ENCODE results near the gene FANCL.
A peak's percentile ranks its signal among the peaks of the same experiment; 100 is the strongest.
"Not testable (repeated sequence)": the region's sequence is repeated elsewhere in the genome, so short reads cannot be mapped to it uniquely, and the experiment has no call there.

Gene FANCL

DNA sequence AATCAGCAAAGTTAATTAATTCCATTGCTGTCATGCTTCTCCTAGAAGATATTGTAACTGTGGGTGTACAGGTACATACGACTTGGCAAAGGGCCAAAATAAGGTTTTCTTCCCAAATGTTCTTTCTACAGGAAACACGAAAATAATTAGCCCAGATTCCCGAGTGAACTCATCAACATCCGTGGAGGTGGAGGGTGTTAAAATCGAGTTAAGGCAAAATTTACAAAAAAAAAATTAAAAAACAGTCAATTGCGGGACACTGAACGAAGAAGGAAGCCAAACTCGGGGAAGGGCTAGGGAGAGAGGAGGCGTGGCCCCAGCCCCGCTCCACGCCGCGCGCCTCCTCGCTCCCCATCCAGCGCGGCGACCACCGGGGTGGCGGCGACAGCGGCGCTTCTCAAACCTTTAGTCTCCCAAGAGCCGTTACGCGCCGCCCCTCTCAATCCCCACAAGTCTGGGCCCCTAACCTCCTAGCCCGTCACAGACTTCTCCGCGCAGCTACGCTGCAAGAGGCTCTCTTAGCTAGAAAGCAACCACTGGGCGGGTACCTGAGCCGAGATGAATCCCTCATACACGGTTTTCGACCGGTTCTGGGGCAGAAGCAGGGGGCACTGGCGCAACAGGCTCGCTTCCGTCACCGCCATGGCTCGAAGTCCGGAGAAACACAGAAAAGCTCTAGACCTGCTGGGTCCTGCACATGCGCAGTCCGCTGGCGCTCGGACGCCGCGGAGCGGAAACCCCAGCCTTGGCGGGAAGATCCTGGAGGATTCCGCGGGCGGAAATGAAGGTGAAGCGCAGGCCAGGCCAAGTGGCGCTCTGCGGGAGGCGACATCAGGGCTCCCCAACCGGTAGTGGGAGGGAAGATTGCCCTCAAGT is at the start of gene FANCL:
TSS of gene FANCL (minus strand) at position 656 of the 876 bp plus-strand sequence. CDS start at position 644, 12 bp downstream.
- peak; percentile 88 for DNase-seq

DNA sequence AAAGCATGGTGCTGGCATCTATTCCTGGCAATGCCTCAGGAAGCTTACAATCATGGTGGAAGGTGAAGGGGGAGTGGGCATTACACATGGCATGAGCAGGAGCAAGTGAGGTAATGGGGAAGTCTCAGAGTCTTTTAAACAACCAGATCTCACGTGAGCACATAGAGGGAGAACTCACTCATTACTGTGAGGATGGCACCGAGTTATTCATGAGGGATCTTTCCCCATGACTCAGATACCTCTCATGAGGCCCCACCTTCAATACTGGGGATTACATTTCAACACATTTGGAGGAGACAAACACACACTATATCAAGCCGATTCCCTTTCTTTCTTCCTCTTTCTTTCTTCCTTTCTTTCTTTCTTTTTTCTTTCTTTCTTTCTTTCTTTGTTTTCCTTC is 47.9 kb upstream of the FANCL start:
- DNase-seq = no peak

DNA sequence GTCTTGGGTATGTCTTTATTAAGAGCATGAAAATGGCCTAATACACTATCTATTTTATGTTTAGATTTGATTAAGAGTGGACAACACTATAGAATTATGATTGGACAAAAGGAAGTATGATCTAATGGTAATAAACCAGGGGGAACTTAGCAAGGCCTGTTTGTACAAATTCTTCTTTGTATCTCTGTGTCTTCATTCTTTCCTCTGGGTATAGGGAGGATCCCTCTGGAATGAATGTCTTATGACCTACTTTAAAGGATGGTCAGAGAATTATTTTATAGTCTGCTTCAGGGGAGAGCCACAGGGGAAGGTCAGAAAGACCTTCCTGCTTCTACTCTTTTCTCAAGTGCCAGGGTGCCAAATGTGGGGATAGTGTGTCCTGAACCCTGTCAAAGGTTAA is 42.8 kb upstream of the FANCL start:
- no peak for DNase-seq

DNA sequence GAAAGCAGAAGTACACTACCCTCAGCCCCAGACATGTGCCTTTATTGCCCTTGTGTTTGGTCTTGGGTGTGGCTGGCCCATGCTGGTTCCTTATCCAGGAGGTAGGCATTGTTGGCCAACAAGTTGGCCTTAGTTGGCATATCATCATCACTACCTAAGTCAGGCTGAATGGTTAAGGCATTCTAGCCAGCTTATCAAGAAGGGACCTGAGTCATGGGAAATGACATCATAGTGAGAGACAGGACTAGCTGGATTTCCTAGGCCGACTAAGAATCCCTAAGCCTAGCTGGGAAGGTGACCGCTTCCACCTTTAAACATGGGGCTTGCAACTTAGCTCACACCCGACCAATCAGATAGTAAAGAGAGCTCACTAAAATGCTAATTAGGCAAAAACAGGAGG is 34.0 kb upstream of the FANCL start:
- not testable (repeated sequence) for DNase-seq

DNA sequence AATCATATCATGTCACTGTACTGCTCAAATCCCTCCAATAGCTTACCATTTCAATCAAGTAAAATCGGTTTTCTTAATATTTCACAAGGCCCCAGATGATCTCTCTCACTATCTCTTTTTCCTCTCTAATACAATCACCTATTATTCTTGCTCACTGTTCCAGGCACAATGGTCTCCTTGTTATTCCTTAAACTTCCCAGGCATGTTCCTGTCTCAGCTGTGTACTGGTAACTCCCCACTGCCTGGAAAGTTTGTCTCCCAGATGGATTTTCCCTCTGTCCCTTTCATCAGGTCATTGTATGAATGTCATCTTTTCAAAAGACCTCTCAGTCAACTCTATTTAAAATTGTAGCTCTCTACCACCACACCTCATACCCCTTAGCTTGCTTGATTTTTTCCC is 30.7 kb upstream of the FANCL start:
- no peak for DNase-seq

DNA sequence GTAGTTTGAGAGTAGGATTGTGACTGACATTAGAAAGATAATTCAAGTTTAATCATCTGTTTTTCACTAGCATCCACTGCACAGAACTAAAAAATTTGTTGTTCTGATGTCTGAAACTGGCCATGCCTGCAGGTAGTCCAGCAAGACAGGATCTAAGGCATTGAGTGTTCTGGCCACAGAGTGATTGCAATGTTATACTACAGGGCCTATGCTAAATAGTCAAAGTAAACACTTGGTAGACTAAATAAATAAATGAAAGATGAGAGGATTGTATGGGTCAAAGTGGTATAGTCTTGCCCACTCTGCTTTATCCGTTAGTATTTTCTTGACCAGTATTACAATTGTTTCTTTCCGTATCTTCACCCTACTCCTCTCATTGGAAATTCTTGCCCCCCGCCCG is 27.6 kb upstream of the FANCL start:
- no peak for DNase-seq

DNA sequence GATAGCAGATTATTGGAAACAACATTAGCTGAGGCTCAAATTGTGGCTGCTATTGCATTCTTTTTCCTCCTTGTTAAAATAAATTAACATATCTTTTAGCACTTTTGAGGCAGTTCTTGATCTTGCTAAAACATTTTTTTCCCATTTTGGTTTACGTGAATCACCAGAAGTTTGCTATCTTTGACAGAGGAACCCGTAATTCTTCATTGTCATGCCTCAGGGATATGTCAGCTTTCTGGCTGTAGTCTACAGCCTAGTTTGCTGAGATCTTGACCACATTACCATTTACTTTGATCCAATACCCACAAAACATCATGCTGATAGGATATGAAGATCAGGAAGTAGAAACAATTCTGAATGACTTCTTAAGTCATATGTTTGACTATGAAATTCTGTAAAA is 25.1 kb upstream of the FANCL start:
- DNase-seq = no peak

DNA sequence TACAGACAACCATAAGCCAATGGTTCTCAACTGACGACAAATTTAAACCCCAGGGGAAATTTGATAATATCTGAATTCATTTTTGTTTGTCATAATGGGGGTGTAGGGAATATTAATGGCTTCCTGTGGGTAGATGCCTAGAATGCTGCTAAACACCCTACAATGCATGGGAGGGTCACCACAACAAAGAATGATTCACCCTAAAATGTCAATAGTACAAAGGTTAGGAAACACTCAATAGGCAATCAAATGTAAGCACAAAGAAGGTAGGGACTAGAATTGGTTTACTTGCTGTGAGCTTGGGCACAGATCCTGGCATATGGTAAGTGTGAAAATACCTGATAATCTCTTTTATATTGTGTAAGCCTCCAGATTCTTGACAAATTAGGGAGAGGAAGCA is 20.1 kb upstream of the FANCL start:
- DNase-seq = no peak

DNA sequence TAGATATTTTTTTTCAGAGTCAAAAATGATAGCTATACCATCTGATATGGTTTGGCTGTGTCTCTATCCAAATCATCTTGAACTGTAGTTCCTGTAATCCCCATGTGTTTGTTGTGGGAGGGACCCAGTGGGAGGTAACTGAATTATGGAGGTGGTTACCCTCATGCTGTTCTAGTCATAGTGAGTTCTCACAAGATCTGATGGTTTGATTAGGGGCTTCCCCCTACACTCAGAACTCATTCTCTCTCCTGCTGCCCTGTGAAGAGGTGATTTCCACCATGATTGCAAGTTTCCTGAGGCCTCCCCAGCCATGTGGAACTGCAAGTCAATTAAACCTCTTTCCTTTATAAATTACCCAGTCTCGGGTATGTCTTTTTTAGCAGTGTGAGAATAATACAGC is 17.3 kb upstream of the FANCL start:
- not testable (repeated sequence) for DNase-seq

DNA sequence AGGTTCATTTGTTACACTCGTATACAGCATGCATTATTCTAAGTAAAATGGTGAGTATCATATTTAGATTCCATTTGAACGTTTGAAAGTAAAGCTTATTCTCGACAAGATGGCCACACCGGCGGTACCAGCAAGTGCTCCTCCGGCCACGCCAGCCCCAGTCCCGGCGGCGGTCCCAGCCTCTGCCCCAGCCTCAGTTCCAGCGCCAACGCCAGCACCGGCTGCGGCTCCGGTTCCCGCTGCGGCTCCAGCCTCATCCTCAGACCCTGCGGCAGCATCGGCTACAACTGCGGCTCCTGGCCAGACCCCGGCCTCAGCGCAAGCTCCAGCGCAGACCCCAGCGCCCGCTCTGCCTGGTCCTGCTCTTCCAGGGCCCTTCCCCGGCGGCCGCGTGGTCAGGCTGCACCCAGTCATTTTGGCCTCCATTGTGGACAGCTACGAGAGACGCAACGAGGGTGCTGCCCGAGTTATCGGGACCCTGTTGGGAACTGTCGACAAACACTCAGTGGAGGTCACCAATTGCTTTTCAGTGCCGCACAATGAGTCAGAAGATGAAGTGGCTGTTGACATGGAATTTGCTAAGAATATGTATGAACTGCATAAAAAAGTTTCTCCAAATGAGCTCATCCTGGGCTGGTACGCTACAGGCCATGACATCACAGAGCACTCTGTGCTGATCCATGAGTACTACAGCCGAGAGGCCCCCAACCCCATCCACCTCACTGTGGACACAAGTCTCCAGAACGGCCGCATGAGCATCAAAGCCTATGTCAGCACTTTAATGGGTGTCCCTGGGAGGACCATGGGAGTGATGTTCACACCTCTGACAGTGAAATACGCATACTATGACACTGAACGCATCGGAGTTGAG is 10.4 kb upstream of the FANCL start:
- not testable (repeated sequence) for DNase-seq

DNA sequence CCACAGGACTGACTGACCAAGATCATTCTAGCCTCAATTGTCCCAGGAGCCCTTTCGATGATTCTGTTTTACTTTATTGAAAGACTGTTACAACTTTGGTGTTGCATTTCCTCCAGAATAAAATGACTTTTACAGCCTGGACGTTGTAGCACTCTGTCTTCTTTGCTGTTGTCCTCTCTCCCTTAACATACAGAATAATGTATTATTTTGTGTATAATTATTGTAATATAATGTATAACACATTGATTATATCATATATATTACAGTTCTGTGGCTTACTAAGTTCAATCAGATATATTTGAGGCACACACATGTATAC is 380 bp upstream of the FANCL start:
- DNase-seq = no peak

DNA sequence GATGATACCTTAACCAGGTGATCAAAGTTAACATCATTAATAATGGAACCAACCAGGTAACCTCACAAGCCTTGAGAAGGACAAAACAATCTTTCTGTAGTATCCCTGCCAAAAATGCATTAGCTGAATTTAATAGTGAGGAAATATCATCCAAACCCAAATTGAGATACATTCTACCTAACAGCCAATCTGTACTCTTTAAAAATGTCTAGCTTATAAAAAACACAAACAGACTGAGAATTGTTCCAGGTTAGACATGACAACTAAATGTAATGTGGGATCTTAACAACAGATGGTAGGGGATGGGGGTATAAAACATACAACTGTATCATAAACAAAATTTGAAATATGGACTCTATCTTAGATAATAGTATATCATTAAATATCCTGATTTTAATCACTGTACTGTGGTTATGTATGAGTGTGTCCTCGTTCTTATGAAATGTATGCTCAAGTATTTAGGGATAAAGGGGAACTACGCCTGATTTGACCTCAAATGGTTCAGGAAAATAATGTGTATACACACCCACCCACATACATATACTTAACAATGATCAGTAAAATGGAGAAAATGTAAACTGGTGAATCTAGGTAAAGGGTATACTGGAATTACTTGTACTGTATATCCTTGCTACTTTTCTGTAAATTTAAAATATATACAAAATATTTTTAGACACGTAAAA is 1.7 kb downstream of the FANCL start:
- no peak for DNase-seq

DNA sequence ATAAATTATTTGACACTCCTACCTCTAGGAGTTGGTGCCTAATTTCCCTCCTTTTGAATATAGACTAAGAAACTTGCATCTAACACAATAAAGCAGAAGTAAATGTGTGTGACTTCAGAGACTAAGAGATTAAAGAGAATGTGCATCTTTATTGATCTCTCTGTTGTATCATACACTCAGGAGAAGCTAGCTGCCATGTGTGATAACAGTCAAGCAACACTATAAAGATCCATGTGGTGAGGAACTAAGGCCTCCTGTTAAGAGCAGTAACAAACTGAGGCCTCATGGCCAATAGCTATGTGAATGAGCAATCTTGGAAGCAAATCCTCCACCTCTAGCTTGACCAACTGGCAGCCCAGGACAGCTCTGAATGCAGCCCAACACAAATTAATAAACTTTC is 3.4 kb downstream of the FANCL start:
- no peak for DNase-seq

DNA sequence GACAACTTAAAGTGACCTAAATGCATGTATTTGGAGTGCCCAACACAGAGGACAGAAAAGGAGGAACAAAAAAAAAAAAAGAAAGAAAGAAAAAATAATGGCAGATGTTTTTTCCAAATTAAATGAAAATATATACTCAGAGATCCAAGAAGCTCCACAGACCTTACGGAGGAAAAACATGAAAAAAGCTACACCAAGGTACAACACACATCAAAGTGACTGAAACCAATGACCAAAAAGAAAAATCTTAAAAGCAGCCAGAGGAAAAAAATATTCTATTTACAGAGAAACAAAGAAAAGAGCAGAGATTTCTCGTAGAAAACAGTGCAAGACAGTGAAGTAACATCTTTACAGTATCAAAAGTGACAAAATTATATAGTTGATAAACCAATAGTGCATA is 5.1 kb downstream of the FANCL start:
- DNase-seq = no peak

DNA sequence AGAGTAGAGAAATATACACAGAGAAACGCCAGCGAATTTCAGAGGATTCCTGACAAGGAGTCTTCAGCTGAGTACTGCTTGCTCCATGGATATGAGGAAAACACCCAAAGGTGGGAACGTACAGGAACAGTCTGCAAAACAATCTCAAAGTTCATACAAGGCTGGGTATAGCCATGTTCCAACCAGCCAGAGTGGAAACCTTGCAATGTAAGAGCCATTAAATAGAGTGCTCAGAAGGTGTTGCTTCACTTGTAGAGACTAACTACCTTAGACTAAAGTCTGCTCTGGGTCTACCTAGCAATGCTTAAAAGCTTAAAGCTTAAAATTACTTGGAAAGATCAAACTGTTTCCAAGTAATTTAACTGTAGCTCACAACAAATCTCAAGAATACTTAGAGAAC is 6.0 kb downstream of the FANCL start:
- DNase-seq = no peak

DNA sequence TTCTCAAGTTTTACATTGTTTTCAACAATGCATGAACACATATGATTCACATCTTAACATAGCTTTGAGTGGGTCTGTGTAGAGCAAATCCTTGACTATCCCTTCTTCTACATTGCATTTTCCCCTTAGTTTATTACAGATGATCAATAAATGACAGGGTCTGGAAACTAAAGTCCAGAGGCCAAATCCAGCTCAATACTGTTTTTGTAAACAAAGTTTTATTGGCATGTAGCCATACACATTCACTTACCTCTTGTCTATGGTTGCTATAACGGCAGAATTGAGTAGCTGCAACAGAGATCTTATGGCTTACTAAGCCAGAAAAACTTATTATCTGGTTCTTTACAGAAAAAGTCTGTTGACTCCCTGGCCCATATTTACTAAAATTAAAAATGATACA is 12.8 kb downstream of the FANCL start:
- DNase-seq = no peak

DNA sequence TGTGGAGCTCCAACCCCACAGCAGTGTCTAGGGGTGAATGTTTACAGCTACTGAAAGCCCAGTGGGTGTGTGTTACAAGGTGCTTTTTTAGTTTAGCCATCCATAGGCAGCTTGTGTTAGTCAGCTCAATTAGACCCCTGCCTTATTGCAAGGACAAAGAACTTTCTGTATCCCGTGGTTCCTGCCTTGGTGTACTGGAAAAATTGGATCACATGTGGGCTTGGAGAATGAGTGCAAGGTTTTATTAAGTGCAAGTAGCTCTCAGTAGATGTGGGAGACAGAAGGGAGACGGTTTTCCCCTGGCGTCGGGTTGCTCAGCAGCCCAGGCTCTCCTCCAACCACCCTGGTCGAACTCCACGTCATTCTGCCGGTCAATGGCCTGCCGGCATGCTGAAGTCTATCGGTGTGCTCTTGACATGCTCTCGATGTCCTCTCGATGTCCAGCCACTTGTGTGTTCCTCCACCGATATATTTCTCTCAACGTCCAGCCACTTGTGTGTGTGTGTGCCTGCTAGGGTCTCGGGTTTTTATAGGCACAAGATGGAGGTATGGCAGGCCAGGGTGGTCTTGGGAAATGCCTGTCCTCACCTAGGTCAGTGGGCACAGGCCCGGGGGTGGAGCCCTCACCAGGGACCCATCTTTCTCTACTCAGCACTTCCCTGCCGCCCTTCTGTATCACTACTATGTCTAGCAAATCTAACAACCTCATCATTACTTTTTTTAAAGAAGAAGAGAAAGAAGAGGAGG is 13.8 kb downstream of the FANCL start:
- DNase-seq = no peak

DNA sequence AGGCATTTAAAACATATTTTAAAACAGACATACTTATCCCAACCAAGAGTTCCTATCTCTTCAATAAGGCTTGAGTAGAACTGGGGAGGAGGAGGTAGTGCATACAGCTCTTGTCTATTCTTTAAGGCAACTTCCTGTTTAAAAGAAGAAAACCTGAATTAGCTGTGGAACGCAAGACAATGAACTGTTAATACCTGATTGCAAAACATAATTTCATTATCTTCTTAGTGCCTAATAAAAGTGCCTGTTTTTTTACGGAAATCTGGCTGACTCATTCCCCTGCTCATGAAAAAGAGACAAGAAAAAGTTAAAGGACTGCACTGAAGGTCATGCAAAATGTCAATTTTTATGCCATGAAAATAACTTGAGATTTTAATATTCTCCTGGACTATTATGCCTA is 19.2 kb downstream of the FANCL start:
- DNase-seq = no peak

DNA sequence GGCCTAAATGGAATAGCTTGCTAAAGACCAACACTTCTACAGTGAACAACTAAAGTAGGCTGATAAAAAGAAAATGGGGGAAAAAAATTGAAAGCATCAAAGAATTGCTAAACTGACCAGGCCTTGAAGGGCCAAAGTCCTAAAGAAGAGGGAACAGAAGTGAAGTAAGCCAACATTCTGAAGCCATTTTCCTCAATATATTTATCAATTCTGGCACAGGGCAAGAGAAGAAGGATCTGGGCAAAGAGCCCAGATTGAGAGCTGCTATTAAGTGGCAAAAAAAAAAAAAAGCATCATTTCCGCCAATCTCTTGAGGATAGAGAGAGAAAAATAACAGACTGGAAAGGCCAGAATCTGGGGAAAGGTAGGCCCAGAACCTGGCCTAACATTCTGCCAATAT is 25.7 kb downstream of the FANCL start:
- DNase-seq = peak; percentile 83

DNA sequence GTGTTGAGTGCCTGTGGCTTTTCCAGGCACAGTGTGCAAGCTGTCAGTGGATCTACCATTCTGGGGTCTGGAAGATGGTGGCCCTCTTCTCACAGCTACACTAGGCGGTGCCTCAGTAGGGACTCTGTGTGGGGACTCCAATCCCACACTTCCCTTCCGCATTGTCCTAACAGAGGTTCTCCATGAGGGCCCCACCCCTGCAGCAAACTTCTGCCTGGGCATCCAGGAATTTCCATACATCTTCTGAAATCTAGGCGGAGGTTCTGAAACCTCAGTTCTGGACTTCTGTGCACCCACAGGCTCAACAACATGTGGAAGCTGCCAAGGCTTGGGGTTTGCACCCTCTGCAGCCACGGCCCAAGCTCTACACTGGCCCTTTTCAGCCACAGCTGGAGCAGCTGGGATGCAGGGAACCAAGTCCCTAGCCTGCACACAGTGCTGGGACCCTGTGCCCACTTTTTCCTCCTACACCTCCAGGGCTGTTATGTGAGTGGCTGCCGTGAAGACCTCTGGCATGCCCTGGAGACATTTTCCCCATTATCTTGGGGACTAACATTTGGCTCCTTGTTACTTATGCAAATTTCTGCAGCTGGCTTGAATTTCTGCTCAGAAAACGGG is 30.1 kb downstream of the FANCL start:
- DNase-seq = not testable (repeated sequence)

DNA sequence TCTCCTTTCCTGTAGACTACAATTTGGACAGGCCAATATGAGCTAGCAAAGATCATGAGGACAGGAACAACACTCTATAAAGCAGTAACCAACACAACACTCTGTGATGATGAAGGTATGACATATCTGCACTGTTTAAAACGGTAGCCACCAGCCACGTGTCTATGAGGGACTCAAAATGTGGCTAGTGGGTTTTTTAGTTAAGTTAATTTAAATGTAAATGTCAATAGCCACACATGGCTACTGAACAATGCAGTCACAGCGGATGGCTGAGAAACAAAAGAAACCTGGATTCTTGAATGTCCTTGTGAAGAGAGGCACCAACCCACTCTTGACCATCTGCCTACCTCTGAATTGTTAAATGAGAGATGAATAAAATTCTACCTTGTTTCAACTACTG is 33.9 kb downstream of the FANCL start:
- no peak for DNase-seq

DNA sequence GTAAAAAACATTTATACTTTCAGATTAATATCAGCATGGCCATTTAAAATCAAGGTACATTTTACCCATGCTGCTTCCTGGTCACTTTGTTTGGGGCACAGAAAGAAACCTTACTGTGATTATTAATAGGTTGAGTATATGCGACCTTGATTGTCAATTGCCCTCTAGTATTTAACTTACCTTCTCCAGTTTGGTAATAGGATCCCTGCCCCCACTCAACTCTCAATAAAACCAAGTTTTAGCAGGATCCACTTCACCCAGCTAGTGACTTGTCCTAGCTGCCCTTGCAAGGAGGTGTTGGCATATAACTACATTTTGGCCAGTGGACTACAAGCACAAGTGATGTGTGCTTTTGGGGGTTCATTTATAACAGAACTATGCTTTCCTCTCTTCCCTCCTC is 34.3 kb downstream of the FANCL start:
- DNase-seq = no peak

Data from NCI-H2171 (cell line).